ENCODE measurements around the gene BYSL. TPM values are rescaled to one million over a fixed set of nuclear protein-coding genes. Genes with fewer than 3 reads are reported as not detected.

Gene BYSL
- total RNA-seq, 1 experiment from 2014 or later, result 46.5 TPM

DNA sequence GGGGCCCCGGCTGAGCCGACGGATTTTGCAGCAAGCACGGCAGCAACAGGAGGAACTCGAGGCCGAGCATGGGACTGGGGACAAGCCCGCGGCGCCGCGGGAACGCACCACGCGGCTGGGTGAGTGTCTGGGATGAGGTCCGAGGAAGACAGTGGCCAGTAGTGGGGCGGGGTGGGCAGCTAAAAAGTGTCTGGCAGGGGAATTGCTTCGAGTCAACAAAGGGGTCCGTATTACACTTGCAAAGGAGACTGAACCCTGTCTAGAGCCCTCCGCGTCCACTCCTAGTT is 356 bp downstream of the BYSL start:
- peaks cover 12% of the 10 kb centered on the region; the same call in 1 of the 2 replicates for H3K36me3 ChIP-seq (ENCODE audit: low read depth, low read length)
- H3K9me3 ChIP-seq (ENCODE audit: low read length), result no peaks in the 10 kb centered on the region
- no peaks in the 10 kb centered on the region for H3K27me3 ChIP-seq (ENCODE audit: low read length)
- peak overlapping the region; percentile 89 for H3K27ac ChIP-seq (ENCODE audit: low read length)
- ChIA-PET POLR2A (ENCODE audit: unreplicated experiment) (interaction anchor here (0.6 to 1.6 kb wide), 4 partner anchors 26 to 134 kb away, joined by 3 to 10 read pairs (median 6); partner anchors contain the start of gene TOMM6), CTCF (interaction anchor here (0.8 to 1.0 kb wide), 3 partner anchors 15 to 135 kb away, joined by 3 to 6 read pairs (median 5); no protein-coding TSS in a partner anchor)
- TF ChIP-seq, protein P1, sequence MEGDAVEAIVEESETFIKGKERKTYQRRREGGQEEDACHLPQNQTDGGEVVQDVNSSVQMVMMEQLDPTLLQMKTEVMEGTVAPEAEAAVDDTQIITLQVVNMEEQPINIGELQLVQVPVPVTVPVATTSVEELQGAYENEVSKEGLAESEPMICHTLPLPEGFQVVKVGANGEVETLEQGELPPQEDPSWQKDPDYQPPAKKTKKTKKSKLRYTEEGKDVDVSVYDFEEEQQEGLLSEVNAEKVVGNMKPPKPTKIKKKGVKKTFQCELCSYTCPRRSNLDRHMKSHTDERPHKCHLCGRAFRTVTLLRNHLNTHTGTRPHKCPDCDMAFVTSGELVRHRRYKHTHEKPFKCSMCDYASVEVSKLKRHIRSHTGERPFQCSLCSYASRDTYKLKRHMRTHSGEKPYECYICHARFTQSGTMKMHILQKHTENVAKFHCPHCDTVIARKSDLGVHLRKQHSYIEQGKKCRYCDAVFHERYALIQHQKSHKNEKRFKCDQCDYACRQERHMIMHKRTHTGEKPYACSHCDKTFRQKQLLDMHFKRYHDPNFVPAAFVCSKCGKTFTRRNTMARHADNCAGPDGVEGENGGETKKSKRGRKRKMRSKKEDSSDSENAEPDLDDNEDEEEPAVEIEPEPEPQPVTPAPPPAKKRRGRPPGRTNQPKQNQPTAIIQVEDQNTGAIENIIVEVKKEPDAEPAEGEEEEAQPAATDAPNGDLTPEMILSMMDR (conservative IDR thresholded peaks at IDR 0.05; ENCODE audit: low read depth, low read length), result no peak
- TF ChIP-seq EZH2phosphoT487 (IDR thresholded peaks at IDR 0.05; ENCODE audit: borderline replicate concordance, low read length) (no peak), EZH2 (IDR thresholded peaks at IDR 0.05; ENCODE audit: low read length, unreplicated experiment) (no peak)
- peak; percentile 3; the same call in 1 of the 2 replicates for ATAC-seq
- no TSS peak for BruUV-seq (replicated peaks)
- peak overlapping the region; percentile 99 for H3K4me3 ChIP-seq (ENCODE audit: low read length)
- peaks cover 77% of the 10 kb centered on the region for H3K79me2 ChIP-seq (ENCODE audit: low read length)
- no peaks in the 10 kb centered on the region for H3K9me2 ChIP-seq (replicated peaks; ENCODE audit: low read length)
- H4K20me1 ChIP-seq (ENCODE audit: low read length), result peaks cover 9% of the 10 kb centered on the region; the same call in 1 of the 2 replicates
- H3F3A ChIP-seq (ENCODE audit: low read length, unreplicated experiment), result peaks cover 4% of the 10 kb centered on the region
- H3K4me2 ChIP-seq (ENCODE audit: low read length), result peak overlapping the region; percentile 96
- H3K9ac ChIP-seq (ENCODE audit: low read length), result peak overlapping the region; percentile 100
- H2AFZ ChIP-seq (ENCODE audit: low read length), result peak overlapping the region; percentile 91
- intact Hi-C loops (cut with micrococcal nuclease), result loop anchor here (1.0 to 5.0 kb wide), 4 partner anchors 26 to 134 kb away; partner anchors contain the start of genes TOMM6 and USP49
- peaks cover 37% of the 10 kb centered on the region for H3K4me1 ChIP-seq (ENCODE audit: insufficient read depth, low read length)
- no peak for DNase-seq

DNA sequence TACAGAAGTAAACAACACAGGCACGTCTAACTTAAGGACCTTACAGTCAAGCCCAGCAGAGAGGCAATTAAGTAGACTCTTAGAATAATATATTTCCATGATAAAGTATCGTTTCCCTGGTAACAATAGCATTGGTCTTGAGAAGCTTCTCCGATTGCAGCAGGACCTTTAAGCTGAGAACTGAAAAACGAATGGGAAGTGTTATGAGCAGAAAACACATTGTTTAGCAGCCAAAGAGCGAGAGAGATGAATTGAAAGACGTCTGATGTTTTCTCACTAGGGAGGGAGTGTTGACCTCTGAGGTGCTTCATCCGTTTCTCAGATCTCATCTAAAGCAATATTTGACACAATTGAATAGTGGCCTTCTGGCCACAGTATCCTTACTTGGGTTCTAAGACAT is 855 bp downstream of the BYSL start:
- no TSS peak for BruUV-seq (replicated peaks)
- peaks cover 77% of the 10 kb centered on the region for H3K79me2 ChIP-seq (ENCODE audit: low read length)
- intact Hi-C loops (cut with micrococcal nuclease), result loop anchor here (5.0 kb wide), 2 partner anchors 120 to 125 kb away; no protein-coding TSS in a partner anchor
- DNase-seq (no peak), ATAC-seq (no peak)
- H3F3A ChIP-seq (ENCODE audit: low read length, unreplicated experiment), result peaks cover 4% of the 10 kb centered on the region
- no peaks in the 10 kb centered on the region for H3K9me2 ChIP-seq (replicated peaks; ENCODE audit: low read length)
- peaks cover 15% of the 10 kb centered on the region for H3K36me3 ChIP-seq (ENCODE audit: low read depth, low read length)
- H3K9ac ChIP-seq (ENCODE audit: low read length), result peak overlapping the region; percentile 100
- H3K4me3 ChIP-seq (ENCODE audit: low read length), result peak overlapping the region; percentile 99
- H3K4me1 ChIP-seq (ENCODE audit: insufficient read depth, low read length), result peaks cover 34% of the 10 kb centered on the region
- POLR2A ChIA-PET (ENCODE audit: unreplicated experiment), result interaction anchor here (0.6 to 1.6 kb wide), 2 partner anchors 26 to 127 kb away, joined by 3 to 5 read pairs; no protein-coding TSS in a partner anchor
- H3K27me3 ChIP-seq (ENCODE audit: low read length), result no peaks in the 10 kb centered on the region
- peak overlapping the region; percentile 91; the same call in 1 of the 2 replicates for H2AFZ ChIP-seq (ENCODE audit: low read length)
- H3K27ac ChIP-seq (ENCODE audit: low read length), result peak overlapping the region; percentile 89
- H3K9me3 ChIP-seq (ENCODE audit: low read length), result no peaks in the 10 kb centered on the region
- CTCF ChIA-PET, result no interaction called here
- TF ChIP-seq, protein P1 (conservative IDR thresholded peaks at IDR 0.05; ENCODE audit: low read depth, low read length), result no peak
- H4K20me1 ChIP-seq (ENCODE audit: low read length), result peaks cover 9% of the 10 kb centered on the region; the same call in 1 of the 2 replicates
- H3K4me2 ChIP-seq (ENCODE audit: low read length), result peak overlapping the region; percentile 96

DNA sequence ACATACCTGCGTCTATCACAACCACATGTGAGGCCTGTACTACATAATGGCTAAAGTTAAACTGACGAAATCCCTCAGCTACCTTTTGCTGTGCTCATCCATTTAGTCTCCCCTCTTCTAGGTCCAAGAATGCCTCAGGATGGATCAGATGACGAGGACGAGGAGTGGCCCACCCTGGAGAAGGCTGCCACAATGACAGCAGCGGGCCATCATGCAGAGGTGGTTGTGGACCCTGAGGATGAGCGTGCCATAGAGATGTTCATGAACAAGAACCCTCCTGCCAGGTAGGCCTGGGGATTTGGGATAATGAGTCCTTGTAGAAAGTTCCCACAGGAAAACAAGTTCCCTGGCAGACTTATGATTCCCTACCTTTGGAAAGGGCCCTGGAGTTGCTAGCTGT is 6.0 kb downstream of the BYSL start:
- no peak for TF ChIP-seq EZH2phosphoT487 (IDR thresholded peaks at IDR 0.05; ENCODE audit: borderline replicate concordance, low read length)
- no peak for TF ChIP-seq EZH2 (IDR thresholded peaks at IDR 0.05; ENCODE audit: low read length, unreplicated experiment)
- TF ChIP-seq, protein P1 (conservative IDR thresholded peaks at IDR 0.05; ENCODE audit: low read depth, low read length), result no peak
- H3K79me2 ChIP-seq (ENCODE audit: low read length), result peaks cover 66% of the 10 kb centered on the region

More for the DNA sequence above, 6.0 kb downstream of the BYSL start:
- no peaks in the 10 kb centered on the region for H3K9me2 ChIP-seq (replicated peaks; ENCODE audit: low read length)
- no peak overlapping the region for H2AFZ ChIP-seq (ENCODE audit: low read length)
- ATAC-seq, result no peak
- H3K27me3 ChIP-seq (ENCODE audit: low read length), result no peaks in the 10 kb centered on the region
- ChIA-PET POLR2A (ENCODE audit: unreplicated experiment) (no interaction called here), CTCF (no interaction called here)
- no peak overlapping the region for H3K4me2 ChIP-seq (ENCODE audit: low read length)
- no peak for DNase-seq
- no peak overlapping the region for H3K4me3 ChIP-seq (ENCODE audit: low read length)
- intact Hi-C loops (cut with micrococcal nuclease), result no loop called here
- H4K20me1 ChIP-seq (ENCODE audit: low read length), result peaks cover 16% of the 10 kb centered on the region; the same call in 1 of the 2 replicates
- BruUV-seq (replicated peaks), result no TSS peak
- H3K4me1 ChIP-seq (ENCODE audit: insufficient read depth, low read length), result peaks cover 13% of the 10 kb centered on the region
- H3K9me3 ChIP-seq (ENCODE audit: low read length), result no peaks in the 10 kb centered on the region
- H3F3A ChIP-seq (ENCODE audit: low read length, unreplicated experiment), result no peaks in the 10 kb centered on the region
- no peak overlapping the region for H3K27ac ChIP-seq (ENCODE audit: low read length)
- no peak overlapping the region for H3K9ac ChIP-seq (ENCODE audit: low read length)
- peaks cover 66% of the 10 kb centered on the region for H3K36me3 ChIP-seq (ENCODE audit: low read depth, low read length)

Data from PC-3 (cell line).